Upper lobe of left lung (tissue), 4 donors: ENCODE measurements around the gene COX6B1.
A peak's percentile ranks its signal among the peaks of the same experiment; 100 is the strongest.

Experiments used
- CTCF ChIP-seq, 6 experiments: fragments of 450-650 bp in 4 of 6; fragments of 200-600 bp in 2 of 6; sonication (generic) in 2 of 6; IDR thresholded peaks; one replicate each; pipeline ENCODE4 v1.5.1; 2016 to 2019; ENCODE audit warnings: antibody characterized with exemption in 6 of 6
- POLR2A ChIP-seq, 4 donors: fragments of 450-650 bp; IDR thresholded peaks; one replicate each; pipeline ENCODE4 v1.5.1; 2016 to 2017; ENCODE audit warnings: antibody characterized with exemption in 4 of 4, mild to moderate bottlenecking in 2 of 4
- POLR2AphosphoS5 ChIP-seq, 2 donors: sonication (generic); formaldehyde crosslinking; IDR thresholded peaks; one replicate each; pipeline ENCODE4 v1.5.1; 2017; ENCODE audit warnings: antibody characterized with exemption in 2 of 2

- TF ChIP-seq CTCF (IDR thresholded peaks at IDR 0.05): peak; percentile 91 to 98 (median 96)
- TF ChIP-seq POLR2A (IDR thresholded peaks at IDR 0.05): no peak
- TF ChIP-seq POLR2AphosphoS5 (IDR thresholded peaks at IDR 0.05): no peak
Measured at GRCh38 chr19:35693835-35694599, 45.9 kb downstream of the COX6B1 start.
